ENCODE results near the gene GID8.

DNA sequence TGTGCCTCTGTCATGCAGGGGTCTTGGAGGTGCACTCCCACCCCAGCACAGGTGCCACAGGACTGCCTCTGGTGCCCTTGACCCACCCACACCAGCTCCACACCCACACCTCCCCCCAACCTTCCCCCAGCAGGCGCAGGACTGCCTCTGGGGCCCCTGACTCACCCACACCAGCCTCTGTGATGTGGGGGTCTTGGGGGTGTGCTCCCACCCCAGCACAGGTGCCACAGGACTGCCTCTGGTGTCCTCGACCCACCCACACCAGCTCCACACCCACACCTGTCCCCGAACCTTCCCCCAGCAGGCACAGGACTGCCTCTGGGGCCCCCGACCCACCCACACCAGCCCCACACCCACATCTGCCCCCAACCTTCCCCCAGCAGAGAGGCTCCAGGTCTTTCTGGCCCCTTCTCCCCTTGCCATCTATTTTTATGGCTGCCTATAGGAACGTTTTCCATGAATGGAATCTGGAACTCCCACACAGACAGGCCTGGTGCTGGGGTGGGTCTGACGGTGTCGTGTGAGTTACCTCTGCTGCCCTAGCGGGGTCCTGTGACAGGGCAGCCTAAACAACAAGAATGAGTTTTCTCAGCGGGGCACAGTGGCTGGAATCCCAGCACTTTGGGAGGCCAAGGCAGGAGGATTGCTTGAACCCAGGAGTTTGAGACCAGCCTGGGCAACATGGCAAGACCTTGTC is 38.0 kb downstream of the GID8 start:
- TF ChIP-seq CTCF (IDR thresholded peaks at IDR 0.05) (no peak), SMC3 (IDR thresholded peaks at IDR 0.05; ENCODE audit: low read depth, low read length) (no peak), SIN3A (IDR thresholded peaks at IDR 0.05; ENCODE audit: borderline replicate concordance, low read depth, low read length) (no peak), RFX5 (IDR thresholded peaks at IDR 0.05; ENCODE audit: low read length) (no peak), EP300 (IDR thresholded peaks at IDR 0.05; ENCODE audit: borderline replicate concordance in 1 of 2, low read depth in 1 of 2, low read length in 1 of 2) (no peak), POLR2AphosphoS5 (IDR thresholded peaks at IDR 0.05; ENCODE audit: low read depth, low read length) (no peak), MEF2A (IDR thresholded peaks at IDR 0.05; ENCODE audit: borderline replicate concordance, low read depth) (no peak)
- TF ChIP-seq, protein P1, sequence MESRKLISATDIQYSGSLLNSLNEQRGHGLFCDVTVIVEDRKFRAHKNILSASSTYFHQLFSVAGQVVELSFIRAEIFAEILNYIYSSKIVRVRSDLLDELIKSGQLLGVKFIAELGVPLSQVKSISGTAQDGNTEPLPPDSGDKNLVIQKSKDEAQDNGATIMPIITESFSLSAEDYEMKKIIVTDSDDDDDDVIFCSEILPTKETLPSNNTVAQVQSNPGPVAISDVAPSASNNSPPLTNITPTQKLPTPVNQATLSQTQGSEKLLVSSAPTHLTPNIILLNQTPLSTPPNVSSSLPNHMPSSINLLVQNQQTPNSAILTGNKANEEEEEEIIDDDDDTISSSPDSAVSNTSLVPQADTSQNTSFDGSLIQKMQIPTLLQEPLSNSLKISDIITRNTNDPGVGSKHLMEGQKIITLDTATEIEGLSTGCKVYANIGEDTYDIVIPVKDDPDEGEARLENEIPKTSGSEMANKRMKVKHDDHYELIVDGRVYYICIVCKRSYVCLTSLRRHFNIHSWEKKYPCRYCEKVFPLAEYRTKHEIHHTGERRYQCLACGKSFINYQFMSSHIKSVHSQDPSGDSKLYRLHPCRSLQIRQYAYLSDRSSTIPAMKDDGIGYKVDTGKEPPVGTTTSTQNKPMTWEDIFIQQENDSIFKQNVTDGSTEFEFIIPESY (IDR thresholded peaks at IDR 0.05; ENCODE audit: borderline replicate concordance, low read depth), result no peak

All from SK-N-SH (cell line).